ACC112 (cell line): ENCODE data around the gene NCOR2.

Source experiments
- H2AFZ ChIP-seq: fragments of 200-600 bp; sonication (generic); one replicate; pipeline ENCODE4 v1.6.0; 2017; ENCODE audit warnings: antibody characterized with exemption, low read length; ENCODE audit not compliant: unreplicated experiment
- H3K27ac ChIP-seq: fragments of 200-600 bp; sonication (generic); 2 replicates; pipeline ENCODE4 v1.5.1; 2014; ENCODE audit warnings: low read depth, mild to moderate bottlenecking, antibody characterized with exemption, low read length, moderate library complexity
- H3K27me3 ChIP-seq: fragments of 200-600 bp; sonication (generic); 2 replicates; pipeline ENCODE4 v1.6.1; 2014; ENCODE audit warnings: mild to moderate bottlenecking, antibody characterized with exemption, low read length, moderate library complexity, mixed read lengths; ENCODE audit not compliant: insufficient read depth
- H3K36me3 ChIP-seq: fragments of 200-600 bp; sonication (generic); 2 replicates; pipeline ENCODE4 v1.6.1; 2016; ENCODE audit warnings: mild to moderate bottlenecking, antibody characterized with exemption, low read length, moderate library complexity, mixed read lengths; ENCODE audit not compliant: insufficient read depth
- H3K4me1 ChIP-seq: fragments of 200-600 bp; sonication (generic); one replicate; pipeline ENCODE4 v1.6.1; 2016; ENCODE audit warnings: low read length, mixed read lengths; ENCODE audit not compliant: insufficient read depth, unreplicated experiment, control insufficient read depth
- H3K4me3 ChIP-seq: fragments of 200-600 bp; sonication (generic); 2 replicates; pipeline ENCODE4 v1.5.1; 2014; ENCODE audit warnings: mild to moderate bottlenecking, low read depth, low read length
- H3K79me2 ChIP-seq: fragments of 200-600 bp; sonication (generic); one replicate; pipeline ENCODE4 v1.6.0; 2016; ENCODE audit warnings: low read length; ENCODE audit not compliant: control insufficient read depth, unreplicated experiment, insufficient read depth

Gene NCOR2

GRCh38 chr12:124599074-124599999 is 31.9 kb upstream of the NCOR2 start:
- Histone ChIP-seq H3K27ac (peak overlapping the region; percentile 26; the same call in 1 of the 2 replicates), H3K36me3 (no peaks in the 10 kb centered on the region), H3K79me2 (no peaks in the 10 kb centered on the region), H3K4me1 (no peaks in the 10 kb centered on the region), H3K27me3 (no peaks in the 10 kb centered on the region), H3K4me3 (no peak overlapping the region), H2AFZ (no peak overlapping the region)

GRCh38 chr12:124597041-124597440 is 29.6 kb upstream of the NCOR2 start:
- H3K27me3 ChIP-seq, result no peaks in the 10 kb centered on the region
- H3K79me2 ChIP-seq, result no peaks in the 10 kb centered on the region
- no peak overlapping the region for H3K4me3 ChIP-seq
- peaks cover 9% of the 10 kb centered on the region for H3K4me1 ChIP-seq
- H2AFZ ChIP-seq, result no peak overlapping the region
- H3K27ac ChIP-seq, result no peak overlapping the region
- no peaks in the 10 kb centered on the region for H3K36me3 ChIP-seq

DNA sequence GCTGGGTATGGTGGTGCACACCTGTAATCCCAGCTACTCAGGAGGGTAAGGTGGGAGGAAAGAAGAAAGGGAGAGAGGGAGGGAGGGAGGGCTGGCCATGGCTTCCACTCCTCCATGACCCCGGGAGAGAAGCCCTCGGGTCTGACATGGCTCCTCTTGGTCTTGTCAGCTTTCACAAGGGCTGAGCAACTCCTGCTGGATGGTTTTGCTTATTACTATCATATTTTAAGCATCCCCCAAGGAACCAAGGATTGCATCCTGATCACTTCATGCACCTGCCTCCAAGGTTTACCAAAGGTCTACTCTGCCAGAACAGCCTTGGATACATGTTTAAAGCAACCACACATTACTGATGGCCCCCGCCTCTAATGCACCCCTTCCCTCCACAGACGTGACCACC is 28.0 kb upstream of the NCOR2 start:
- Histone ChIP-seq H3K79me2 (no peaks in the 10 kb centered on the region), H3K4me3 (no peak overlapping the region), H2AFZ (no peak overlapping the region), H3K27me3 (no peaks in the 10 kb centered on the region), H3K36me3 (no peaks in the 10 kb centered on the region), H3K27ac (no peak overlapping the region), H3K4me1 (peaks cover 15% of the 10 kb centered on the region)

DNA sequence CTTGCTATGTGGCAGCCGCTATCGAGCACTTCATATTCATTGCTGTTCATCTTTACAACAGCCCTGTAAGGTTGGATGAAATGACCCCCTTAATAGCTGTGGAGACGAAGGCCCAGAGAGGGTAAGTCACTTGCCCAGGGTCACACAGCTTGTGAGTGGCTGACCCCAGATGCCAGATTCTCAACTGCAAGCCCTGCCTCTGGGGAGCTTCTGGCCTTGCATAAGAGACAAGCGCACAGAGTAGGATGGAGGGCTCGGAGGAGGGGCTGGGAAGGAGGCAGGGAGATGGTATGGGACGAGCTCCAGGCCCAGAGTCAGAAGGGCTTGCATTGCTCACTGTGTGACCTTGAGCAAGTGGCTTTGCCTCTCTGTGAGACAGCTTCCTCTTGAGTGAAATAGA is 27.4 kb upstream of the NCOR2 start:
- Histone ChIP-seq H3K79me2 (no peaks in the 10 kb centered on the region), H3K36me3 (no peaks in the 10 kb centered on the region), H3K4me1 (peaks cover 15% of the 10 kb centered on the region), H2AFZ (no peak overlapping the region), H3K27me3 (no peaks in the 10 kb centered on the region), H3K4me3 (no peak overlapping the region), H3K27ac (no peak overlapping the region)

GRCh38 chr12:124593851-124594401 is 26.5 kb upstream of the NCOR2 start:
- Histone ChIP-seq H3K4me3 (no peak overlapping the region), H3K4me1 (peaks cover 15% of the 10 kb centered on the region), H3K79me2 (no peaks in the 10 kb centered on the region), H3K27me3 (no peaks in the 10 kb centered on the region), H3K36me3 (no peaks in the 10 kb centered on the region), H2AFZ (no peak overlapping the region), H3K27ac (no peak overlapping the region)

- Histone ChIP-seq H3K4me1 (peaks cover 21% of the 10 kb centered on the region), H3K27ac (no peak overlapping the region), H3K79me2 (no peaks in the 10 kb centered on the region), H3K27me3 (no peaks in the 10 kb centered on the region), H3K4me3 (no peak overlapping the region), H3K36me3 (no peaks in the 10 kb centered on the region), H2AFZ (no peak overlapping the region)
These were observed 25.8 kb upstream of the NCOR2 start for GRCh38 chr12:124593176-124593575.

DNA sequence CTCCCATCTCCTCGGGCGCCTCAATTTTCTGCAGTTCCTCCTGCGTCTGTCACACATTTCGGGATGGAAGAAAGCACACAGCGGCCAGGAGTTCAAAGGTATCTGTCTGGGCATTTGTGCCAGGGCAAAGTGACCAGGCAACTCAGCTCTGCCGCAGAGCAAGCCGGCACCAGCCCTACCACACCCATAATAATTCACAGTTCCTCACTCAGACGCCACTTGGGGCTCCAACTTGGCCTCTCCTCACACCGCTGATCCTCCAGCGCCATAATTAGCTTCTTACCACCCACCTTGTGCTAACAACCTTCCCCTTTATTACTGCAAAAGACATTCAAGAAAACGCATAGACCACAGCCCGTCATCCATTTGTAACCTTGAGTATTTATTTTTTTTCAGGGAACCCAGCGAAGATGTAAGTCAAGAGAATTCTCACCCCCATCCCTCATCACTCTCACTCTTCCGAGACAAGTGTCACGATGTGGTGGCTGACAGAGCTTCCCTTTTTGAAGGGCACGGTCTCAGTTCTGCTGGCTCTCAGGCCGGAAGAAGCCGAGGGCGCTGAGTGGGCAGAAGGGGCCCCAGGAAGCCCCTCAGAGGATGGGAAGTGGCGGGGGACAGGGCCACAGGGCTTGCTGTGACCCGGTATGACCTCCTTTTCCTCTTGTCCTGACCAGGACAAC is 25.2 kb upstream of the NCOR2 start:
- no peaks in the 10 kb centered on the region for H3K36me3 ChIP-seq
- H3K4me1 ChIP-seq, result peaks cover 21% of the 10 kb centered on the region
- H3K27me3 ChIP-seq, result no peaks in the 10 kb centered on the region
- H3K4me3 ChIP-seq, result no peak overlapping the region
- H3K27ac ChIP-seq, result peak overlapping the region; percentile 77; the same call in 1 of the 2 replicates
- H2AFZ ChIP-seq, result no peak overlapping the region
- no peaks in the 10 kb centered on the region for H3K79me2 ChIP-seq

DNA sequence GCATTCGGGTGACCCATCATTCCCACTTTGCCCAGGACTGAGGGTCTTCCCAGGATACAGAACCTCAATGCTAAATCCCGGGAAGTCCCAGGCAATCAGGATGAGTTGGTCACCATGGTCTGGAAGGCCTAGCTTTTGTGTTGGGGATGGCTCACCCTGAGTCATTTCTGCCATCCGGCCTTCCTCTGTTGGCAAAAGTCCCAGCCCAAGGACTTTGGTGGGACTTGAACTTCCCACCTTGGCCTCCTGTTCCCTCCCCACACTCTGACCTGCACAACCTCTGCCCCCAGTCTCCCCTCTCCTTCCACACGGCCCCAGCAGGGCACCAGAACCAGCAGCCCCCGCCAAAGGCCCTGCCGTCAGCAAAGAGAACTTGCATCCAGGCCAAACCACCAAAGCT is 24.6 kb upstream of the NCOR2 start:
- peak overlapping the region; percentile 77 for H3K27ac ChIP-seq
- H3K4me1 ChIP-seq, result peaks cover 21% of the 10 kb centered on the region
- H3K4me3 ChIP-seq, result no peak overlapping the region
- H2AFZ ChIP-seq, result peak overlapping the region; percentile 33
- no peaks in the 10 kb centered on the region for H3K27me3 ChIP-seq
- H3K36me3 ChIP-seq, result no peaks in the 10 kb centered on the region
- H3K79me2 ChIP-seq, result no peaks in the 10 kb centered on the region

DNA sequence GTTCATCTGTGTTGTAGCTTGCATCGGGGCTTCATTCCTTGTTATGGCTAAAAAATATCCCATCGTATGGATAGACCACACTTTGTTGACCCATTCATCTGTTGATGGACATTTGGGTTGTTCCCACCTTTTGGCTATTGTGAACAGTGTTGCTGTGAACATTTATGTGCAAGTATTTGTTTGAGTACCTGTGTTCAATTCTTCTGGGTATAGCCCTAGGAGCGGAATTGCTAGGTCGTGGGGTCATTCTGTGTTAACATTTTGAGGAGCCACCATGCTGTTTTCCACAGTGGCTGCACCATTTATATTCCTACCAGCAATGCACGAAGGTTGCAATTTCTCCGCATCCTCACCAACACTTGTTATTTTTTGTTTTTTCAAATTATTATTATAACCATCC is 23.0 kb upstream of the NCOR2 start:
- H3K27ac ChIP-seq, result no peak overlapping the region
- no peak overlapping the region for H3K4me3 ChIP-seq
- H3K79me2 ChIP-seq, result no peaks in the 10 kb centered on the region
- no peaks in the 10 kb centered on the region for H3K27me3 ChIP-seq
- peaks cover 21% of the 10 kb centered on the region for H3K4me1 ChIP-seq
- no peaks in the 10 kb centered on the region for H3K36me3 ChIP-seq
- H2AFZ ChIP-seq, result no peak overlapping the region

DNA sequence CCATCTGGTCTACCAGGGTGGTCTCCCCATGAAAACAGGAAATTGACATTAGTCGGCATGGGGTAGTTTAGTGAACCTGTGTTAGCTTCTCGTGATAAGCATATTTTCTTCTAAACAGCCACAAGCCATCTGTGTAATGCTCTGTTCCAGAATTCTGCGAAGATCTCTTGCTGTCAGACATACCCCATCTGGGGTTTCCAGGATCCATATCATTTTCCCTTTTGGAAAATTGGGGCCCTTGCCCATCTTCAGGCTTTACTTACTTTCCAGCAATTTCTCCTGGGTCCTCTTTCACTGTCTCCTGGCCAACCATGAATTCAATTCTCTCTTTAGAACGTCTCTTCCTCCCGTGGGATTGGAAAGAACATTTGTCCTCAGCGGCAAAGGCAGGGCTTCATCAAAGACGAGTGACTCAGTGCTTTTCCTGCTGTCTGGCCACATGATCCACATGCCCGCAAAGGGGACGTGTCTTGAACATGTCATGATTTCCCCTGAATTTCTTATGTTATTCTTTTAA is 21.4 kb upstream of the NCOR2 start:
- H3K4me3 ChIP-seq, result peak overlapping the region; percentile 43
- no peaks in the 10 kb centered on the region for H3K36me3 ChIP-seq
- no peaks in the 10 kb centered on the region for H3K79me2 ChIP-seq
- H2AFZ ChIP-seq, result no peak overlapping the region
- H3K27me3 ChIP-seq, result no peaks in the 10 kb centered on the region
- peaks cover 21% of the 10 kb centered on the region for H3K4me1 ChIP-seq
- peak overlapping the region; percentile 49 for H3K27ac ChIP-seq
